ENCODE results near the gene SHROOM1. TPM values are rescaled to one million over a fixed set of nuclear protein-coding genes. Genes with fewer than 3 reads are reported as not detected.

SHROOM1 gene
- total RNA-seq (2021), result 0.28 and 0.54 TPM in 2 replicates
- not detected for Bru-seq, nascent RNA
- BruChase-seq, experiment 1, labeled RNA remaining after a 2-hour chase, result not detected
- BruChase-seq, experiment 2, labeled RNA remaining after a 6-hour chase, result percentile 12 among the genes with signal in this experiment
- long read RNA-seq, result 0 reads

DNA sequence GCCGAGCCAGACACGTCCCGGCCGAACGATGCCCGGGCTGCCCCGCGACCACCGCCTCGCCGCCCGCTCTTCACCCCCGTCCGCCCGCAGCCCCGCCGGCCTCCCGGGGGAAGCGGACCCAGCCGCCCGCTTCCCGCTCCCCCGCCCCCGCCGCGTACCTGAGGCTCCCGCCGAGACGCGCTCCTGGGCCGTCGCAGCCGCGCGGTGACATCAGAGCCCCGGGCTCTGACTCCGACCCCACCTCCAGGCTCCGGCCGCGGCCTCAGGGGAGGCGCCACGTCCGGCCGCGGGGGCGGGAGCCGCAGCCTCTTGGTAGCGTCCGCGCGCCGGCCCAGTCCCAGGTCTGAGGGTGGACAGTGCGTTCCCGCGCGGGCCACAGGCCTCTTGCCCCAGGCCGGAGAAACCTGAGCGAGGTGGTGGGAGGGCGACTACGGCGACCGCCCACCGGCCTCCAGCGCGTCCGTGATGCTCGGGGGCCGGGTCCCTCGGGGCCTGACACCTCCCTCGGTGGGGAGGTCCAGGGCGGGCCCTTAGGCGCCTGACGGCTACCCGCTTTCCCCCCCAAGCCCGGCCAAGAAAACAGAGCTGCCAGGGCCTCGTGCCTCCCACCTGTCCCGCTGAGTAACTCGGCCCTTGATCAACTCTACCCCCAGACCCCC lies at the start of gene SHROOM1:
Gene SHROOM1 (minus strand): TSS at position 212 of the 659 bp plus-strand sequence. CDS start 4,507 bp downstream, outside the sequence.
- ChIA-PET POLR2A (ENCODE audit: low non-redundant PET) (no interaction called here), CTCF (interaction anchor here (1.5 kb wide), 1 partner anchor 11 kb away, joined by 5 read pairs; no protein-coding TSS in a partner anchor)
- DNase-seq (ENCODE audit: low spot score), result no peak
- peaks cover 2% of the 10 kb centered on the region for H3K4me1 ChIP-seq (ENCODE audit: insufficient read depth, low read length, poor library complexity, severe bottlenecking)
- no peaks in the 10 kb centered on the region for H3K9me3 ChIP-seq (ENCODE audit: low read depth, low read length, poor library complexity, severe bottlenecking)
- peak within 1 kb of the TSS; percentile 56 for H3K4me3 ChIP-seq (ENCODE audit: low read depth, low read length, poor library complexity, severe bottlenecking)
- no peaks in the 10 kb centered on the region for H3K36me3 ChIP-seq (ENCODE audit: insufficient read depth, low read length, poor library complexity, severe bottlenecking)
- no peak within 1 kb of the TSS for H3K27ac ChIP-seq (ENCODE audit: low read depth, low read length, poor library complexity, severe bottlenecking)
- no TSS peak for BruUV-seq (replicated peaks)
- intact Hi-C loops (cut with micrococcal nuclease; ENCODE audit: unreplicated experiment), result loop anchor here (2.0 kb wide), 1 partner anchor 52 kb away; no protein-coding TSS in a partner anchor
- TF ChIP-seq, protein P1, sequence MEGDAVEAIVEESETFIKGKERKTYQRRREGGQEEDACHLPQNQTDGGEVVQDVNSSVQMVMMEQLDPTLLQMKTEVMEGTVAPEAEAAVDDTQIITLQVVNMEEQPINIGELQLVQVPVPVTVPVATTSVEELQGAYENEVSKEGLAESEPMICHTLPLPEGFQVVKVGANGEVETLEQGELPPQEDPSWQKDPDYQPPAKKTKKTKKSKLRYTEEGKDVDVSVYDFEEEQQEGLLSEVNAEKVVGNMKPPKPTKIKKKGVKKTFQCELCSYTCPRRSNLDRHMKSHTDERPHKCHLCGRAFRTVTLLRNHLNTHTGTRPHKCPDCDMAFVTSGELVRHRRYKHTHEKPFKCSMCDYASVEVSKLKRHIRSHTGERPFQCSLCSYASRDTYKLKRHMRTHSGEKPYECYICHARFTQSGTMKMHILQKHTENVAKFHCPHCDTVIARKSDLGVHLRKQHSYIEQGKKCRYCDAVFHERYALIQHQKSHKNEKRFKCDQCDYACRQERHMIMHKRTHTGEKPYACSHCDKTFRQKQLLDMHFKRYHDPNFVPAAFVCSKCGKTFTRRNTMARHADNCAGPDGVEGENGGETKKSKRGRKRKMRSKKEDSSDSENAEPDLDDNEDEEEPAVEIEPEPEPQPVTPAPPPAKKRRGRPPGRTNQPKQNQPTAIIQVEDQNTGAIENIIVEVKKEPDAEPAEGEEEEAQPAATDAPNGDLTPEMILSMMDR (conservative IDR thresholded peaks at IDR 0.05; ENCODE audit: low read depth, low read length), result no peak
- no peak for TF ChIP-seq EZH2 (IDR thresholded peaks at IDR 0.05; ENCODE audit: borderline replicate concordance, low read depth, low read length, poor library complexity, severe bottlenecking)
- peaks cover 9% of the 10 kb centered on the region for H3K27me3 ChIP-seq (replicated peaks; ENCODE audit: insufficient read depth, low read depth, low read length, poor library complexity)

DNA sequence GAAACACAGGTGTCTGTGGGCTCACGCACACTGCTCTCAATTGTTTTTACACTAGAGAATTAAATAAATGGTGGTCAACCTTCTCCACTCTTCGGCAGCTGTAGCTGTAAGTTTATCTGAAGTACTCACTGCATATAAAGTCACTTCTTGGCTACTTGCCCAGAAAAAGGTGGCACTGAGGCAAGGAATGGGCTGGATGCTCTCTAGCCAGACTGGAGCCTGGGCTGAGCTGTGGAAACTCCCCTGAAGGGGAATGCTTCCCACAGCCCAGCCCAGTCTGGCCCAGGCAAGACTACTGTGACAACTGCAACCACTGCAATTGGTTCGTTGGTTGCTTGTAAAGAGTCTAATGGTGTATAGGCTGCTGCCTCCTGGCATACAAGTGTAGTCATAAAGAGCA lies 47.5 kb upstream of the SHROOM1 start:
- POLR2A ChIA-PET (ENCODE audit: low non-redundant PET), result no interaction called here
- intact Hi-C loops (cut with micrococcal nuclease; ENCODE audit: unreplicated experiment), result no loop called here

DNA sequence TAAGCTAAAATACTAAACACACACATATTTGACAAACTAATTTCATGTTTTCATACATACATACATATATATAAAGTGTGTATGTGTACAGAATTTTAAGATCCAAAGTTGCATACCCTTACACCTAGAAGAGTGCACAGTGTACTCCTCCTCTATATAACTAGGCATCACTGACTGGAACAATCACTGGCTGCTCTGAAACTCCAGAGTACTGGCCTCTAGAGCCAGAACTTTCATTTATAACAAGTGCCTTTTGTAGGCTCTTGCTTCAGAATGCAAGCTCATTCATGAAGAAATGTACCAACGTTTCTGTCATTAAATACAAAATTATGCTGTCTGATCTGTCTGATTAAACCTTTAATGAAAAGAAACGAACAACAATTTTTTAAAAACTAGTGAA lies 47.0 kb upstream of the SHROOM1 start:
- BruUV-seq (replicated peaks), result no TSS peak
- H3K4me1 ChIP-seq (ENCODE audit: insufficient read depth, low read length, poor library complexity, severe bottlenecking), result no peaks in the 10 kb centered on the region
- TF ChIP-seq EZH2 (IDR thresholded peaks at IDR 0.05; ENCODE audit: borderline replicate concordance, low read depth, low read length, poor library complexity, severe bottlenecking), result no peak
- TF ChIP-seq, protein P1 (conservative IDR thresholded peaks at IDR 0.05; ENCODE audit: low read depth, low read length), result no peak
- no peaks in the 10 kb centered on the region for H3K27me3 ChIP-seq (replicated peaks; ENCODE audit: insufficient read depth, low read depth, low read length, poor library complexity)
- H3K36me3 ChIP-seq (ENCODE audit: insufficient read depth, low read length, poor library complexity, severe bottlenecking), result peaks cover 40% of the 10 kb centered on the region
- H3K4me3 ChIP-seq (ENCODE audit: low read depth, low read length, poor library complexity, severe bottlenecking), result no peak overlapping the region
- POLR2A ChIA-PET (ENCODE audit: low non-redundant PET), result no interaction called here
- DNase-seq (ENCODE audit: low spot score), result no peak
- no peak overlapping the region for H3K27ac ChIP-seq (ENCODE audit: low read depth, low read length, poor library complexity, severe bottlenecking)
- H3K9me3 ChIP-seq (ENCODE audit: low read depth, low read length, poor library complexity, severe bottlenecking), result no peaks in the 10 kb centered on the region
- CTCF ChIA-PET, result no interaction called here
- intact Hi-C loops (cut with micrococcal nuclease; ENCODE audit: unreplicated experiment), result no loop called here

More for the DNA sequence above, 47.5 kb upstream of the SHROOM1 start:
- no TSS peak for BruUV-seq (replicated peaks)
- no peaks in the 10 kb centered on the region for H3K9me3 ChIP-seq (ENCODE audit: low read depth, low read length, poor library complexity, severe bottlenecking)
- no peak for TF ChIP-seq EZH2 (IDR thresholded peaks at IDR 0.05; ENCODE audit: borderline replicate concordance, low read depth, low read length, poor library complexity, severe bottlenecking)
- TF ChIP-seq, protein P1 (conservative IDR thresholded peaks at IDR 0.05; ENCODE audit: low read depth, low read length), result no peak
- no peak overlapping the region for H3K27ac ChIP-seq (ENCODE audit: low read depth, low read length, poor library complexity, severe bottlenecking)
- peaks cover 40% of the 10 kb centered on the region for H3K36me3 ChIP-seq (ENCODE audit: insufficient read depth, low read length, poor library complexity, severe bottlenecking)
- H3K4me3 ChIP-seq (ENCODE audit: low read depth, low read length, poor library complexity, severe bottlenecking), result no peak overlapping the region
- H3K27me3 ChIP-seq (replicated peaks; ENCODE audit: insufficient read depth, low read depth, low read length, poor library complexity), result no peaks in the 10 kb centered on the region
- CTCF ChIA-PET, result no interaction called here
- H3K4me1 ChIP-seq (ENCODE audit: insufficient read depth, low read length, poor library complexity, severe bottlenecking), result no peaks in the 10 kb centered on the region
- peak; percentile 31 for DNase-seq (ENCODE audit: low spot score)
